ENCODE data around the gene ATXN10.

DNA sequence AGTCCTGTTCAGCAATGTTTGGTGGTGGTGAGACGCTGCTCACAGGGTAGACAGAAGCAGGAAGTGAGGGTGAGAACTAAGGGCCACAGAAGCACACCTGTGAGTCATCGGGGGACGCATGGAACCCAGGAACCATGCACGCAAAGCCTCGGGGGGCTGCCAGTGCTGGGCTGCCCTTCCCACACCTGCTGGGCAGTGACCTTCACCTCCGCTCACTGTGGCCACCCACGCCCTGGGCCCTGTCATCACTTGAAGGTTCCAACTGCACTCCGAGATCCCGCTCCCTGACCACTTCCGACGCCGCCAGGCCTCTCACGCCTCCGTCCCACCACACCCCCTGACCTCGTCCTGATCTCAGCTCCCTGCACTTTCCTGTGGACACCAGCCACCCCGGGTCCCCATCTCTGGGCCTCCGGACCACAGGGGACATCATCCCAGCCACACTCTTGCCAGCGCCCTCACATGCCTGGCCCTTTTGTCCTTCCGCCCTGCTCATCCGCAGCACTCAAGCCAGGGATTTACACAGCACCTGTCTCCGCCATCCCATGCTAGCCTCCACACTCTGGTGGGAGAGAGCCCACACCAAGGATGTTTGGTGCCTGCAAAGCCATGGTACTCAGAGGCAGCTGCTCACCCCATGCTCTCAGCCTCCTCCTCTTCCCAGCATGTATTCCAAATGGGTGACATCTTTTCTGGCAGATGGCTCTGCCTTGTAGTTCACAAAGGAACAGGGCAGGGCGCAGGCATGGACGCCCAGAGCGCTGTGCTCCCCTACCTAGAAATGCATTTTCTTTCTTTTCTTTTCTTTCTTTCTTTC, 23.1 kb upstream of the ATXN10 start:
- TF ChIP-seq GATA3 (IDR thresholded peaks at IDR 0.05; ENCODE audit: low read depth, low read length) (no peak), GATA2 (IDR thresholded peaks at IDR 0.05; ENCODE audit: low read depth, low read length) (no peak)
